HPDE6-E6E7 (cell line): ENCODE results near the gene CSRP3.
"Not testable (repeated sequence)": the region's sequence is repeated elsewhere in the genome, so short reads cannot be mapped to it uniquely, and the experiment has no call there.

Experiments
- DNase-seq: peaks from one replicate; pipeline ENCODE4 v3.0.0; 2011; ENCODE audit warnings: missing footprints; ENCODE audit errors: extremely low spot score

CSRP3 gene

DNA sequence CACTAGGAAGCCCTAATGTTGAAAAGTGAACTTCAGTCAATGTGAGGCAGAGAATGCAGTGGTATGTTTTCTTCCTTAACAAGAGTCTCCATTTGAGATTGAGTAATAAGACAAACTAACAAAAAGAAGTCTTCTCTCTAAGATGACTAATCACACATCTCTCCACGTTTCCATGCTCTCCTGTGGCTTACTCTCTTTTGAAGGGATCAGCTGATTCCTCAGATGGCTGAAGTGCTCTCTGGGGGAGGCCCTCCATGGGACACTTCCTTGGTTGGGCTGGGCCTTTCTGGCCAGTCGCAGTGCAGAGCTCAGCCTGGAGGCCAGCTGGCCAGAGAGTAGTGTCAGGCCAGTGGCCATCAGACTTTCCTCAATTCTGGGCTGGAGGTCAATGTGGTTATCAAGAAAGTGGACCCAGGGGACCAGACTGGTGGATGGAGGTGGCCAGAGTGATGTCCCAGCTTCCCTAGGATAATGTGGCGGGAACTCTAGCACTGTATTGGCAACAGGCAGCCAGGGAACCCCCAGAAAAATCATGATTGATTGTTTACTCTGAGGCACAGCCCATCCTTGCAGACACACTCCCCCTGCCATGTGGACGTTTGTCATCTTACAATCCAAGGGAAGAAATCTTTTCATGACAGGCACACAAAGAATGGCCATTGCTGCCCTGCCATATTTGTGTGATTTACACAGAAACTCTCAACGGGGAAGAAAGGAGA is 14.5 kb downstream of the CSRP3 start:
- DNase-seq, result no peak

DNA sequence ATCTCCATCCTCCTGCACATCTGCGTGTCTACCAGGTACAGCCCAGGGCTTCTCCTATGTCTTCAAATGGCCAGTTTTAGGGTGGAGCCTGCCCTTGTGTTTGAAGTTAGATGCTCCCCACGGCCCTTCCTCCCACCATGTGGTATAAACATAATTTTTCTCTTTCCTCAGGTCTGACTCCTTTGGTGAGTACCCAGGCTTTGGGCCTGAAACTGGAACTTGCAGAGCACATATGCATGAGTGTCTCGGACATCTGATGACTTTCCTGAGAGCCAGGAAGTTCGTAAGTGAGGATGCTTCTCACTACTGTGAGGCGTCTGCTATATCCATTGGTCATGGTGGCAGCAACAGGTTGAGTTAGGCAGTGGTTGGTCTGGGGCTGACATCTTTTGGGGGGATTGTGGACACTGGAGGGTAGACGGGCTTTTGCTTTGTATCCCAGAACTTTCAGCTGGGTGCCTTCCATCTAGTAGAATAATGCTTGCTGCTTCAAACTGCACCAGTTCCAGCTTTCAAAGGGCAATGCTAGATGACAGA is 16.2 kb downstream of the CSRP3 start:
- no peak for DNase-seq

DNA sequence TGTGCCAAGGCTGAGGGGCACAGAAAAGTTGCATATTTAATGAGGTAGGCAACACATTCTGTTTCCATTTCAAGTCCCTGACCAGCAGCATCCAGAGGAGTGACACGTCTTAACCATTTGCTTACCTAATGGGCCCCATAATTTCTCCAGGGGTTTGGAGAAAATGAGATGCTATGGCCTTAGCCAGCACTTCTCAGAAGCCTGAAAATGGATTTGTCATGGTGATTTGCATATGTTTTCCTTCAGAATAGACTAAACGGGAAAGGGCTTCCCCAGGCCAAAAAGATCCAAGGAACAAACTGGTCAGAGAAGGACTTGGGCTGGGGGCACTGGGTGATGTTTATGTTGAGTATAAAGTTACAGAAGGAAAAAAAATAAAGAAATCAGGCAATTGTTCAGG is 16.7 kb downstream of the CSRP3 start:
- DNase-seq, result no peak

DNA sequence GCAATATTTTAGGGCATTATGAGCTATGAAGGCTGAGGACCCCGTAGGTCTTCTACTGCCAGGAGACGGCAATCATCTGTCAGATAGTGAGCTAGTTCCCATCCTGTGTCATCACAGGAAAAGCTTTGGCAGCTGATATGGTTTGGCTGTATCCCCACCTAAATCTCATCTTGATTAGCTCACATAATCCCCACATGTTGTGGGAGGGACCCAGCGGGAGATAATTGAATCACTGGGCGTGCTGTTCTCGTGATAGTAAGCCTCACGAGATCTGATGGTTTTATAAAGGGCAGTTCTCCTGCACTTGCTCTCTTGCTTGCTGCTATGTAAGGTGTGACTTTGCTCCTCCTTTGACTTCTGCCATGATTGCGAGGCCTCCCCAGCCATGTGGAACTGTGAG is 18.1 kb downstream of the CSRP3 start:
- no peak for DNase-seq

DNA sequence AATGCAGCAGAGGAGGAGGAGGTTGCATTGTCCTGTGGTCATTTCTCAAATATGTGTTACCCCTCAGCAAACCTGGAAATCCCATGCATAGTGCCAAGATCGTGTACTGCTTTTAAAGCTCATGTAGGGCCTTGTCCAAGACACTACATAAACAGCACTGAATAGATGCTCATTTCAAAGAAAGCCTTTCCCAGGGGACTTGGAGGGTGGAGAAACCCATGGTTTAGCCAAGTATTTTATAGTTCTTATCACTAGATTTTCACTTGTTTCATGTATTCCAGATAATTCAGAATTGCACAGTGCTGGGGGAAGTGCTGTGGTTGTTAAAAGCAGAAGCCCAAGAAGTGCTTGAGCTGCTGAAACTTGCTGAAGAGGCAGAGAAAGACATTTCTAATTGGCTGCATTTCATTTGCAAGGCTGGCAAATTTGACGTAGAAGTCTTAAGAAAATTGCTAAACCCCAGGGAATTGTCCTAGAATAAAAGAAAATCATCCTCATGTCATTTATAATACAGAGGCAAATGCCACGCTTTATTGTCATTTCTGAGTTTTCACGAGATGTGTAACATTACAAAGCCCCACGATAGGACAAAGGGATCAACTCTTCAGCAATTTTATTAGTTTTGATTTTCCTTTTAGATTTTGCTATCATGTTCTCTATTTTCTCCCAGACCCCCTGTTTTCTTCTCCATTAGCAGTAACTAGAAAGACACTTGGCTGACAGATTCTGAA is 20.1 kb downstream of the CSRP3 start:
- DNase-seq, result no peak

DNA sequence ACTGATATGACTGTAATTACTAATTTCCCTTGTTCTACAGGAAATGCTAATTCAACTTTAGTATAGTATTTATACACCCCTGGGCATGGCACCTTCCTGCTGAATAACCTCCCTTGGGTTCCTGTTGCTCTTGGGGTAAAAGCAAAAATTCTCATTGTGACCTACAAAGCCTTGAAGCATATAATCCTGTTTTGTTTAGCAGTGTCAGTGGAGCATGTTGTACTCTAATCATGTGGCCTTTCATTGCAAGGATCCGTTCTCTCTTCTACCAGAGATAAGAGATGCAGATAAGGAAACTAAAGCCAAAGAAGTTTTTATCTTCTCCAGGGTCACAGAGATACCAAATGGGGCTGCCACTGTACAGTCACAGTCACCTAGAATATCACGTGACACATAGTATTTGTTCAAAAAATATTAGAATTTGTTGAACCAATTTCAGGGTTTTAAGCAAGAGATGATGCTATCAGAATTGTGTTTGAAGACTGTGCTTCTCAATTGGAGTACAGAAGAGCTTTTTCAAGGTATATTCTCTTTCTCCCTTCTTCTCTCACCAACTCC is 25.1 kb downstream of the CSRP3 start:
- no peak for DNase-seq

DNA sequence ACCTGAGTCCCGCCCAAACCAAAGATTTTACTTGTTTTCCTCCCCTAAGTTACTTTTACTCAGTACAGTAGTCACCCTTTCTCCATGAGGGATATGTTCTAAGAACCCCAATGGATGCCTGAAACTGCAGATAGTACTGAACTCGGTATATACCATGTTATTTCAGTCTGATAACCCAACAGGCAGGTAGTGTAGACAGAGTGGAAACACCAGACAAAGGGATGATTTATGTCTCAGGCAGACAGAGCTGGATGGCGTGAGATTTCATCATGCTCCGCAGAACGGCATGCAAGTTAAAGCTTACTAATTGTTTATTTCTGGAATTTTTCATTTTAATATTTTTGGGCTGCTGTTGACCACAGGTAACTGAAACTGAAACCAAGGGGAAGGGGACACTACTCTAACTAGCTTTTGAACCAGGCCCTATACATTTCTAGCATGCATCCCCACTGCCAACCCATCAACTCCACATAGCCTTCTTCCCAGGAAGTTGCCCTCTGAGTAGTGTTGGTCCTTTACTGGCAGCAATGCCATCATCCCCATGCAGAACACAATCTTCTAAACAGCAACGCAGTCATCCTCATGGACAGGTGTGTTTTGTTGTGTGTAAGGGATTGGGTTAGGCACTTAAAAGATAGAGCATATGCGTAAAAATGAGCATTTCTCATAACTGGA is 27.7 kb downstream of the CSRP3 start:
- DNase-seq, result no peak

DNA sequence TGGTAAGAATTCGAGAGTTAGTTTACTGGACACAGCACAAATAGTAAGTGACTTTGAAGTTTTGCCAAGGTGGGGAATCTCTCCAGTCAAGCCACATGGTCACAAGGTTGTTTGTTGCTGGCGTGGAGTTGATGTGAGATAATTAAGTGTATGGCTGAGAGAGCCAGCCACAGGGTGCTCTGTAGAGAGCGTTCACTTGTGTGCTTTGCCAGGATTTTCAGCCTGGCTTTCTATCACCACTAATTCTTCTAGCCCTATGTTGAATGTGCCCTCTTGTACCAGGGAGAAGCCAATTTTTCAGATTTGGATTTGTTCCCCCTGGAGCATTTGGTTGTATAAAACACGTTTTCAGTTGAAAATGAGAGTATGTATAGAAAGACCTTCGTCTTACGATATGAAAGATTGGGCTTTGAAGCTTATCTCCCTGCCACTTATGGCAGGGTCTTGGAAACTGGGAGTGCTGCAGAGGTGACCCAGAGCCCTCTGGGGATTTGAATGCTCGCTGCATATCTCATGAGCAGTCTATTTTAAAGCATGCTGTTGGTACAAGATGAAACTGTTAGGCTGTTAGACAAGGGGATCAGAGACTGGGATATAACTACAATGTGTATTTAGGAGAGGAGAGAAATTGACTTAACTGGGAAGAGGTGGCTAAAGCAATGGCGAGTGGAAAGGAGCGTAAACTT is 28.6 kb downstream of the CSRP3 start:
- no peak for DNase-seq

DNA sequence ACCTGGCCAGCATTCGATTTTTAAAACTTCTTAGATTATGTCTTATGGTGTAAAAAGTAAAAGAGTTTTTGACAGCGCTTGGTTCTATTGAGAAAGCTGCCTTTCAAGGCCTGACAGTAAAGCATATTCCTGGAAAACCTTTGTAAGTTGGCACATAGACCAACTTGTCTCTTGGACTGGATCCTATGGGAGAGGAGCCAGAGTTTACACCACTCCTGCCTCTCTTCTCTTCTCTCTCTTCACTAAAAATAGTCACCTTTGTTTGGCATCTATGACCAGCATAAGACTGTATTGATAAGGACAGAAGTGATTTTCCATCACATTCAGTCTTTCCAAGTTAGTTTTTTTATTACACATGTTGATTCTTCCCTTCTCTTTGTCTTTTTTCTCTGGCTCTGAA is 33.7 kb downstream of the CSRP3 start:
- DNase-seq, result no peak

DNA sequence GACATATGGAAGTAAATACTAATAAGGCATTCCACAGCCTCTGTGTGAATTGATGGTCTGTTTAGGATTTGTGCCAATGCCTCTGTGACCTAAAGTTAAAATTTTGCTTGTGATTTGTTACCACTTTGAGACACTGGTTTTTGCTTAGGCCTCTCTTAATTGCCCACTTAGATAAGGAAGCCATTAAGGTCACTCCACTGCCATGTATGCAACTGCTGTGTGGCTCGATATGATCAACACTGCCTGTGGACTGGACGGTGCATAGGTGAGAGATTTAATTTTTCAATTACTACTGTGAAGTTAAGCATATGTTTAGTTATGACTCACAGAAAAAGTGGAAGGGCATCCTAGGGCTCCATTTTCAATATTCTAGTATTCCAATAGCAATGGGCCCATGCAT is 36.9 kb downstream of the CSRP3 start:
- DNase-seq, result no peak

DNA sequence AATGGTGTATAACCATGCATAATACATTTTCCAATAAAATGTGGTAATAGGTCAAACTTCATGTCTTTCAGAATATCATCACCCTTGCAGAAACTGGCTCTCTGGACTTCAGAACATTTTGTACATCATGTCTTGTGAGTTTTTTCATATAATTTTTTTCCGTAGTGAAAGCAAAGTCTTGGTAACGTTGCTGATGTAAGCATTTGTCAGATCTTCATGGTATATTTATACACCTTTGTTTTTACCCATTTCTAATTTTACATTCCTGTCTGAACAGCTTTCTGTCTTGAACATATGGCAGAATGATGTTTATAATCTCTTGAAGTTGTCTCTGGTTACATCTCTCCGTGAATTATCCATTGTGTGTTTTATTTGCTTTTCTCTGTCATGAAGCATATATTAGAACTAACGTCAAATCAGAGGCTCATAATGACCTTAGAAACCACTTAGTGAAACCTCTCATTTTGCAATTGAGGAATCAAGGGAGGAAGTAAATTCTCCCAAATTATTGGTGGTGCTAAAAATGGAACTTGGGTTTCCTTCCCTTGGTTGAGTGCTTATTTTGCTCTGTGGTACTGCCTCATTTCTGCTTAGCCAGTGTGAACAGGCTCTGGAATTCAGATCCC is 37.4 kb downstream of the CSRP3 start:
- DNase-seq, result no peak

DNA sequence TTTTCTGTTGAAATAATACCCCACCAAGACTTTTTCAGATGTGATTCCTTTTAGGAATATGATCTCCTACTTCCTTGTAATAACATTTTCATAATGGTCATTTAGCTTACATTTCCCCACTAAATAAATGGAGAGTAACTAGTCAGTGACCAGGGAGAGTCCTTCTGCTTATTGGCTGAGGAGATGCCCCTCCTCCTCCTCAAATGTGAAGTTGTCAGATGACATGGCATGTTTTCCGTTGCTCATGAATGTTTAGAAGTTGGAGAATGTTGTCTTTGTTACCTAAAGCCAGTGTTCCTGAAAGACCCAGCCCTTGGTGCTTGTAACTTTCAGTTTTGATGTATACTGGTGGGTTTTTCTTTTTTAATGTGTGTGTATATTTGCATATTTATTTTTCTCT is 38.2 kb downstream of the CSRP3 start:
- no peak for DNase-seq

DNA sequence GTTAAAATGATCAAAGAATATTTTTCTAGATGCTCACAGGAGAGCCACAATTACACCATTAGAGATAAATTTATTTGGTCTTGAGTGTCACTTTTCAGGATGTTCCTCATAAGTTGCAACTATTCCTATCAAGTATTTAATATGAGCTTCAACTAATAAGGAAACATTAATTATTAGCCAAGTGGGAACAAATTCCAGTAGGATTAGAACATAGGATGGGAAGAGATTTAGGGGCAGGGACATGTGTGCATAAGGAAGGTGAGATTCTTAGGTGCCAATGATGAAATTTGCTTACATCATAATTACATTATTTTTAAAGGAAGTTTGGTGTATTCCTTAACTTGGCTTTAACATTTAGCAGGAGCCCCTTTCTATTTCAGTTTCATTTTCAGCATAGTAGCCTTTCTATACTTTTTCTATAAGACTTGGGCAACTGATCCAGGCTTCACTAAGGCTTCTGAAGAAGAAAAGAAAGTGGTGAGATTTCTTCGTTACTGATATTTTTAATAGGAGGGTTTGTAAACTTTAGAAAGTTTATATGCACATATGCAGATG is 38.8 kb downstream of the CSRP3 start:
- DNase-seq, result no peak

DNA sequence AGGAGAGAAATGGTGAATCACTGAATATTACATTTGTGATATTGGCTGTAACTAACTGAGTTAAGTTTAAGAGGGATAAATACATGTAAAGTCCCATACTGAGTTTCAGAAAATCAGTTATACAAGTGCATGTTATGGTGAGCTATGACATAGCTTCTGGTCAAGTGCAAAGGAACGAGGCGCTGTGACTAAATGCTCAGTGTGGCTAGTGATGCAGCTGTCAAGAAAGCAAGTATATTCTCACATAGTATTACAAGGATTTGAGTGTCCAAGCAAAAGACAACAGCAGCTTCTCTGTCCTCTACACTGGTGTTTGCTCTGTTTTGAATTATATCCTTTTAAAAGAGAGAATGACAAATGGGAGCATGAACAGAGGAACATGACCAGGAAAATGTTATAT is 40.1 kb downstream of the CSRP3 start:
- DNase-seq, result no peak

DNA sequence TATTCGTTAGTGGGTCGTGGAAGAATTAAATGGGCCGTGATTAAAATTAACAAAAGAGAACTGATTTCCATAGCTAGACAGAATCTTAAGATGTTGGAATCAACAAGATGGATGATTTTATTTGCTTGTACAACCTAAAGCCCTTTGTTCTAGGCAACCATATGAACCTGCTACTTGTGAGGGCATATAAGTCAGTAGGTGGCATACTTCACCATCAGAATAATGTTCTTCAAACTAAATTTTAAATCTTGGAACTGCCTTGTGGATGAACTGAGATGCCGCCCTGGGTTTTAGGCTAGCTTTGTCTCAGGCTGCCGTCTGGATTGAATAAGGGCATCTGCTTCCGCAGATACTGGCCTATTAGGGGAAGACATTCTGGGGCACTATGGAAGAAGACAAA is 40.9 kb downstream of the CSRP3 start:
- no peak for DNase-seq

DNA sequence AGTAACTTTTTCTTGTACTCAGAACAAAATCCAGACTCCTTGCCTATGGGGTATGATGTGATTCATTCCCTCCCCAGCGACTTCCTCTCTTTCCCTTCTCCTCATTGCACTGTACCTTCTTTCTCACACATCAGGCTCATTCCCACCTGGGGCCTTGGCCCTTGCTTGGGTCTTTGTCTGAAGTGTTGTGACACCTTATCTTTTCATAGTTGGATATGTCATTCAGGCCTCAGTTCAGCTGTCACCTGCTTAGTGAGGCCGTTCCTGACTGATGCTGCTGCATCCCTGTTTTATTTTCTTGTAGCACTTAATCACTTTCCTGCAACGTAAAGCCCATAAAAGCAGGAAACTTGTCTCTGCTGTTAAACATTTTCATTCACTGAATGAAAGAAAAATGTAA is 44.9 kb downstream of the CSRP3 start:
- DNase-seq, result no peak

DNA sequence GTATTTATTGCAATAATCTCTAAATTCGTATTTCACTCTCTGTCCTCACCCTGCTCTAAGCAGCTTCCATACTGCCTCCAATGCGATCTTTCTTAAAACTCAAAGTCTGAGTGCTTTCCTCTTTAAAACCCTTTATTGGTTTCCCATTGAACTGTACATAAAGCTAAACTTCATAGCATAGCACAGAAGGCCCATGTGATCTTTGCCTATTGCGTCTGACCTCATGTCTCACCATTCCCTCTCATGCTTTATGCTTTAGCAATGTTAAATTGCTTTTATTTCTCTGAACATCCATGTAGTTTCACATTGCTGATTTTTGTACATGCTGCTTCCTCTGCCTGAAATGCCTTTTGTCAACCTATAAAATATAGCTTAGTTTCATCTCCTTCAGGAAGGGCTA is 56.5 kb downstream of the CSRP3 start:
- DNase-seq, result no peak

DNA sequence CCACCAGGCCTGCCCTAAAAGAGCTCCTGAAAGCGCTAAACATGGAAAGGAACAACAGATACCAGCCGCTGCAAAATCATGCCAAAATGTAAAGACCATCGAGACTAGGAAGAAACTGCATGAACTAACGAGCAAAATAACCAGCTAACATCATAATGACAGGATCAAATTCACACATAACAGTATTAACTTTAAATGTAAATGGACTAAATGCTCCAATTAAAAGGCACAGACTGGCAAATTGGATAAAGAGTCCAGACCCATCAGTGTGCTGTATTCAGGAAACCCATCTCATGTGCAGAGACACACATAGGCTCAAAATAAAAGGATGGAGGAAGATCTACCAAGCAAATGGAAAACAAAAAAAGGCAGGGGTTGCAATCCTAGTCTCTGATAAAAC is 64.9 kb downstream of the CSRP3 start:
- not testable (repeated sequence) for DNase-seq

DNA sequence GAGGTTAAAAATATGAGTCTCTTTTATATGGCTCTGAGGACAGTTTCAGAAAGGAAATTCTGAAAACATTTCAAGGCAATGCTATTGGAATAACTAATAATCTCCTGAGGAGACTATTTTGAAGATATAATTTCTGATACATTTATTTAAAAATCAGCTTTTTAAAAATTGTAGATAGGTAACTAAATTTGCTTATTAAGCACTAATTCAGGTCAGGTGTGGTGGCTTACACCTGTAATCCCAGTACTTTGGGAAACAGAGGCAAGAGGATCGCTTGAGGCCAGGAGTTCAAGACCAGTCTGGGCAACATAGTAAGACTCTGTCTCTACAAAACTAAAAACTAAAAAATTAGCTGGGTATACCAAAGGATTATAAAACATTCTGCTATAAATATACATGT is 67.8 kb downstream of the CSRP3 start:
- no peak for DNase-seq
